GM12878 (cell line): ENCODE results near the gene RNASEH2B. TPM values are rescaled to one million over a fixed set of nuclear protein-coding genes. Genes with fewer than 3 reads are reported as not detected.

Experiments used
- ATAC-seq: fragments of 200-7000 bp; cut with Tn5 transposase; 3 replicates; pipeline ENCODE4 v1.9.1; 2020; ENCODE audit warnings: mild to moderate bottlenecking, moderate library complexity
- BruUV-seq: library from RNA; stranded (reverse); fragments of 400-500 nt; replicated peaks from 2 replicates; lab custom pipeline; 2021; lab: Mats Ljungman, UMichigan
- CTCF ChIA-PET: fragments of 300-600 bp; sonication (Branson Sonifier 250); formaldehyde crosslinking; extraction: SDS; loops from one replicate; lab custom pipeline; 2021; ENCODE audit warnings: inconsistent platforms; lab: Yijun Ruan, JAX
- POLR2A ChIA-PET: fragments of 350-600 bp; formaldehyde crosslinking; extraction: SDS; loops from one replicate; lab custom pipeline; 2021; ENCODE audit warnings: inconsistent platforms; lab: Charles Lee
- RAD21 ChIA-PET: fragments of 300-600 bp; sonication (Branson Sonifier 250); formaldehyde crosslinking; loops from one replicate; lab custom pipeline; 2023; ENCODE audit warnings: antibody characterized with exemption; ENCODE audit not compliant: unreplicated experiment; lab: Charles Lee
- SMC1A ChIA-PET: fragments of 300-600 bp; sonication (Branson Sonifier 250); formaldehyde crosslinking; loops from one replicate; lab custom pipeline; 2023; ENCODE audit not compliant: unreplicated experiment, uncharacterized antibody; lab: Charles Lee
- DNase-seq: peaks from one replicate; pipeline ENCODE4 v3.0.0-alpha.2; 2011; ENCODE audit warnings: low read depth, low spot score
- FAIRE-seq: peaks from 3 replicates; lab custom pipeline; 2011; peaks lifted over from hg19 to GRCh38; lab: Jason Lieb, UNC
- H2AFZ ChIP-seq: 2 replicates; pipeline ENCODE4 v1.6.0; 2011; ENCODE audit warnings: low read depth, low read length, control low read depth; ENCODE audit not compliant: control insufficient read depth
- H3K27ac ChIP-seq: 2 replicates; pipeline ENCODE4 v1.5.1; 2011; ENCODE audit warnings: control low read depth; ENCODE audit not compliant: control insufficient read depth, insufficient read depth
- H3K27me3 ChIP-seq, 2 experiments: replicated peaks in 1 of 2; 2 replicates each; pipeline versions ENCODE4 v1.6.0 to v1.6.1; 2011; ENCODE audit warnings: low read length in 1 of 2; ENCODE audit not compliant: control insufficient read depth in 2 of 2, insufficient read depth in 2 of 2
- H3K36me3 ChIP-seq, 2 experiments: 2 replicates each; pipeline ENCODE4 v1.5.1; 2011; ENCODE audit warnings: low read length in 1 of 2; ENCODE audit not compliant: control insufficient read depth in 2 of 2, insufficient read depth in 2 of 2
- H3K4me1 ChIP-seq: 2 replicates; pipeline ENCODE4 v1.6.1; 2011; ENCODE audit warnings: mild to moderate bottlenecking, low read length, moderate library complexity, mixed read lengths; ENCODE audit not compliant: control insufficient read depth, insufficient read depth
- H3K4me2 ChIP-seq: 2 replicates; pipeline ENCODE4 v1.6.0; 2011; ENCODE audit warnings: control low read depth; ENCODE audit not compliant: control insufficient read depth, insufficient read depth
- H3K4me3 ChIP-seq: fragments of 200-600 bp; sonication (generic); 2 replicates; pipeline ENCODE4 v1.5.1; 2016
- H3K79me2 ChIP-seq: 2 replicates; pipeline ENCODE4 v1.6.0; 2011; ENCODE audit warnings: low read length; ENCODE audit not compliant: control insufficient read depth, insufficient read depth
- H3K9ac ChIP-seq: 2 replicates; pipeline ENCODE4 v1.8.0; 2011; ENCODE audit warnings: low read length, control low read depth, mixed read lengths; ENCODE audit not compliant: control insufficient read depth, insufficient read depth
- H3K9me3 ChIP-seq: replicated peaks from 3 replicates; pipeline ENCODE4 v1.5.1; 2011; ENCODE audit warnings: mild to moderate bottlenecking, low read length; ENCODE audit not compliant: control insufficient read depth, insufficient read depth
- H4K20me1 ChIP-seq: 2 replicates; pipeline ENCODE4 v1.6.0; 2011; ENCODE audit not compliant: control insufficient read depth, insufficient read depth
- BCL11A ChIP-seq: IDR thresholded peaks from 2 replicates; pipeline ENCODE4 v1.6.1; 2011; ENCODE audit warnings: low read depth, low read length
- CHD4 ChIP-seq: fragments of 200-600 bp; sonication (generic); IDR thresholded peaks from 2 replicates; pipeline ENCODE4 v1.6.1; 2016; ENCODE audit warnings: mild to moderate bottlenecking
- E4F1 ChIP-seq: fragments of 450-650 bp; IDR thresholded peaks from 2 replicates; pipeline ENCODE4 v1.6.1; 2018; ENCODE audit warnings: borderline replicate concordance, mild to moderate bottlenecking; ENCODE audit not compliant: partially characterized antibody
- HDGF ChIP-seq: fragments of 450-650 bp; IDR thresholded peaks from 2 replicates; pipeline ENCODE4 v1.6.1; 2016; ENCODE audit warnings: antibody characterized with exemption
- KLF5 ChIP-seq: fragments of 450-650 bp; IDR thresholded peaks from 2 replicates; pipeline ENCODE4 v1.6.1; 2014; ENCODE audit warnings: mild to moderate bottlenecking; ENCODE audit not compliant: partially characterized antibody
- MEF2A ChIP-seq: IDR thresholded peaks from 2 replicates; pipeline ENCODE4 v1.6.1; 2011; ENCODE audit warnings: low read depth, mild to moderate bottlenecking, low read length, moderate library complexity; ENCODE audit not compliant: insufficient read depth
- MXI1 ChIP-seq: fragments of 150-350 bp; IDR thresholded peaks from 2 replicates; pipeline ENCODE4 v1.6.1; 2011; ENCODE audit warnings: low read depth, mild to moderate bottlenecking, inconsistent platforms, low read length, improper control_type of control experiment
- PBX3 ChIP-seq: IDR thresholded peaks from 2 replicates; pipeline ENCODE4 v1.6.1; 2011; ENCODE audit warnings: mild to moderate bottlenecking, low read depth, low read length, moderate library complexity; ENCODE audit not compliant: insufficient replicate concordance
- SMAD1 ChIP-seq: fragments of 450-650 bp; IDR thresholded peaks from 2 replicates; pipeline ENCODE4 v1.6.1; 2018; ENCODE audit warnings: mild to moderate bottlenecking, low read depth; ENCODE audit not compliant: partially characterized antibody
- STAT3 ChIP-seq: IDR thresholded peaks from 2 replicates; pipeline ENCODE4 v1.6.1; 2011; ENCODE audit warnings: low read depth, low read length, improper control_type of control experiment
- SUPT20H ChIP-seq: IDR thresholded peaks from 2 replicates; pipeline ENCODE4 v1.6.1; 2011; ENCODE audit warnings: low read depth, mild to moderate bottlenecking, low read length, moderate library complexity, borderline replicate concordance; ENCODE audit not compliant: control insufficient read depth
- TARDBP ChIP-seq: IDR thresholded peaks from 2 replicates; pipeline ENCODE4 v1.6.1; 2016; ENCODE audit warnings: borderline replicate concordance
- TCF7 ChIP-seq: IDR thresholded peaks from 2 replicates; pipeline ENCODE4 v1.6.1; 2014; ENCODE audit warnings: antibody characterized with exemption, borderline replicate concordance
- ZSCAN29 ChIP-seq: fragments of 450-650 bp; IDR thresholded peaks from 2 replicates; pipeline ENCODE4 v1.6.1; 2017; ENCODE audit warnings: mild to moderate bottlenecking, moderate library complexity
- WGBS: methylation state at CpG from one replicate; pipeline ENCODE4 v1.1.6; 2016; ENCODE audit warnings: low lambda C conversion rate; ENCODE audit not compliant: insufficient replicate concordance, insufficient coverage; ENCODE audit errors: missing lambda C conversion rate; 5-methylcytosine and 5-hydroxymethylcytosine counted together
- in situ Hi-C: fragments of 300-500 bp; cut with MboI; formaldehyde crosslinking; loops from 9 replicates; pipeline ENCODE4 v1.14.3; 2018; ENCODE audit warnings: mixed read lengths
- intact Hi-C: fragments of 100-400 bp; cut with micrococcal nuclease; formaldehyde crosslinking; loops from one replicate; pipeline ENCODE4 v1.14.2; 2022; ENCODE audit not compliant: unreplicated experiment
- polyA plus RNA-seq, 11 experiments: library from polyadenylated mRNA; depleted of rRNA in 4 of 11; unstranded in 6 of 11; stranded (reverse) in 5 of 11; fragments of >200 nt; fragmentation: Nextera tagmentation in 4 of 11; fragmentation: Illumina TruSeq in 1 of 11; extraction: Ambion mirVana in 4 of 11; extraction: Trizol in 1 of 11; gene quantifications; 1 replicate in 1 of 11; 2 replicates in 10 of 11; pipeline versions ENCODE4 v1.2.1 to v1.2.3, GENCODE V29; 2011 to 2016; ENCODE audit warnings: inconsistent platforms in 2 of 11, missing spikeins in 2 of 11, low read depth in 1 of 11
- total RNA-seq, 4 experiments: library from RNA; depleted of rRNA in 3 of 4; stranded (reverse); fragments of >200 nt in 3 of 4; fragmentation: Illumina TruSeq in 1 of 4; extraction: Trizol in 1 of 4; gene quantifications; 2 replicates each; pipeline versions ENCODE4 v1.2.1 to v1.2.3, GENCODE V29; 2013 to 2021

The RNASEH2B gene
- total and polyA plus RNA-seq, 10 of the 15 experiments (the other 5 are each of a cell fraction or from before 2014, with no cell fraction given) = 64.9 to 148 (median 97.3) TPM

- TF ChIP-seq E4F1 = no peak
- no peak for TF ChIP-seq MXI1
- TF ChIP-seq CHD4 = no peak
- no peak for TF ChIP-seq BCL11A
- TF ChIP-seq PBX3 = no peak
- TF ChIP-seq SUPT20H = no peak
- no peak for TF ChIP-seq HDGF
- no peak for TF ChIP-seq SMAD1
Observed at GRCh38 chr13:50882816-50883435, 26.7 kb upstream of the RNASEH2B start (continued).

GRCh38 chr13:50883728-50884127, 25.9 kb upstream of the RNASEH2B start:
- Histone ChIP-seq H3K36me3 (no peaks in the 10 kb centered on the region), H3K27me3 (no peaks in the 10 kb centered on the region), H3K4me1 (peaks cover 5% of the 10 kb centered on the region), H2AFZ (no peak overlapping the region), H4K20me1 (no peaks in the 10 kb centered on the region), H3K79me2 (no peaks in the 10 kb centered on the region), H3K9ac (no peak overlapping the region), H3K27ac (no peak overlapping the region), H3K4me3 (no peak overlapping the region), H3K4me2 (no peak overlapping the region), H3K9me3 (peaks cover 2% of the 10 kb centered on the region; the same call in 1 of the 3 replicates)
- WGBS = 93% methylated on average over 1 of the region's 1 CpG
- BruUV-seq = no TSS peak
- RAD21 ChIA-PET = interaction anchor here (0.5 kb wide), 1 partner anchor 1577 kb away, joined by 3 read pairs; no protein-coding TSS in a partner anchor
- SMC1A ChIA-PET = interaction anchor here (0.9 to 2.1 kb wide), 2 partner anchors 8 to 19 kb away, joined by 6 to 7 read pairs; no protein-coding TSS in a partner anchor
- FAIRE-seq (no peak), ATAC-seq (no peak), DNase-seq (no peak)
- POLR2A ChIA-PET = interaction anchor here (0.6 to 0.9 kb wide), 2 partner anchors 12 to 17 kb away, joined by 3 to 6 read pairs; no protein-coding TSS in a partner anchor
- no peak for TF ChIP-seq TARDBP
- no peak for TF ChIP-seq KLF5
- TF ChIP-seq MEF2A = no peak
- no peak for TF ChIP-seq ZSCAN29
- no peak for TF ChIP-seq STAT3
- no peak for TF ChIP-seq TCF7
- CTCF ChIA-PET = no interaction called here
- in situ Hi-C loops (no loop called here), intact Hi-C loops (no loop called here)
